Ovary (tissue), 3 donors: ENCODE data around the gene TBCD.

ENCODE experiments used
- CTCF ChIP-seq, 3 donors: fragments of 450-650 bp in 2 of 3; fragments of 200-600 bp in 1 of 3; IDR thresholded peaks; one replicate each; pipeline versions ENCODE4 v1.5.1 to v1.8.0; 2016 to 2022; ENCODE audit warnings: antibody characterized with exemption in 3 of 3, mild to moderate bottlenecking in 1 of 3
- POLR2A ChIP-seq: fragments of 450-650 bp; IDR thresholded peaks from one replicate; pipeline ENCODE4 v1.6.1; 2017; ENCODE audit warnings: antibody characterized with exemption, mild to moderate bottlenecking, moderate library complexity
- donor health status: DM: no; HTN: no; CAD: no.

- no peak for TF ChIP-seq CTCF (IDR thresholded peaks at IDR 0.05)
- TF ChIP-seq POLR2A: no peak
These were observed 158.9 kb downstream of the TBCD start for GRCh38 chr17:82910770-82911169.
